ENCODE data around the gene PPP1R37. TPM values are rescaled to one million over a fixed set of nuclear protein-coding genes. Genes with fewer than 3 reads are reported as not detected.

PPP1R37 gene
- total and polyA plus RNA-seq, 2 of the 8 experiments (the other 6 are each of a cell fraction or from before 2014, with no cell fraction given): 14.6 to 25.7 TPM

DNA sequence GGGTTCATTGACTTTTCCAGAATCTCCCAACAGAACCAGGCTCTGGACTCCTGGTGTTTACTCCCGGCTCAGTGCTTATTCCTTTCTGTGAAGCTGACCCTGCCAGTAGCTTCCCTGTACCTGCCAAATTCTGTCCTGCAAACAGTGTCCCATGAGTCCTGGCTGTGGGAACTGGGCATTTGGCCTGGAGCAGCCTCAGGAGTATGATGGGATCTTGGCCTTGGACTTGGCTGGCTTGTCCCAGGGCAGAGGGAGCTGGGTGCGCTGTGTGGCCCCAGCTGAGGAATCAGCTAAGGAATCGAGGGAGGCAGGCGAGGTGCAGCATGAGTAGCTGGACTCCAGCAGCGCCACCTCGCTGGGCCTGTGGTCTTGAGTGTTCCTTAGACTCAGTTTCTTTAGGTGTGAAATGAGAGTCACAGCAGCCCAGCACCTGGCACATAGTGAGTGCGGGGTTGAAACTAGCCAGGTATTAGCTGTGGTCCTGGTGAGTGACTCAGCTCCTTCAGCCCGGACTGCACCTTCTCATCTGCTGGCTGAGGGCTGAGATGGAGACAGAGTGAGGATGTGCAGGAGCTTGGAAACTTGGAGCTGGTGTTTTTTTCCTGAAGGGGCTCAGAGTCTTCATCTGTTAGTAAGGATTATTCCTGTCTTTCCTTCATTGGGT, 43.8 kb upstream of the PPP1R37 start:
- Histone ChIP-seq H3K9me3 (ENCODE audit: insufficient read depth in 2 of 2, low read depth in 1 of 2, low read length in 1 of 2) (no peaks in the 10 kb centered on the region), H3K56ac (replicated peaks; ENCODE audit: insufficient read length, low read depth, low read length) (no peak overlapping the region), H2AFZ (ENCODE audit: low read length) (no peak overlapping the region), H3K23ac (ENCODE audit: insufficient read length) (no peak overlapping the region), H2BK5ac (ENCODE audit: low read depth, low read length) (0 out of 2 replicates have a peak overlapping the region, but pooled peaks have one; percentile 78), H3K79me1 (ENCODE audit: low read depth, low read length) (peaks cover 11% of the 10 kb centered on the region), H4K5ac (ENCODE audit: insufficient read length, low read depth, low read length) (no peak overlapping the region), H3K23me2 (ENCODE audit: low read depth, low read length) (no peaks in the 10 kb centered on the region), H3K18ac (ENCODE audit: extremely low read depth, low read length) (no peak overlapping the region), H3K4ac (replicated peaks; ENCODE audit: insufficient read length, low read depth, low read length) (no peak overlapping the region), H2BK120ac (replicated peaks; ENCODE audit: low read depth, low read length) (no peak overlapping the region), H4K91ac (replicated peaks; ENCODE audit: insufficient read length, low read length) (no peak overlapping the region), H2AK5ac (ENCODE audit: low read depth, low read length) (no peak overlapping the region), H4K20me1 (replicated peaks in 1 of 2; ENCODE audit: control insufficient read depth in 1 of 2, insufficient read depth in 2 of 2, low read length in 2 of 2) (peaks cover 17 to 20% of the 10 kb centered on the region in 2 experiments), H3K27me3 (replicated peaks in 1 of 4; ENCODE audit: control insufficient read depth in 3 of 4, extremely low read depth in 1 of 4, insufficient read depth in 3 of 4, low read length in 3 of 4) (no peaks in the 10 kb centered on the region), H2BK12ac (ENCODE audit: low read depth, low read length) (0 out of 2 replicates have a peak overlapping the region, but pooled peaks have one; percentile 33), H3K79me2 (ENCODE audit: control insufficient read depth in 1 of 2, insufficient read depth in 2 of 2, low read length in 2 of 2) (peaks cover 0 to 53% of the 10 kb centered on the region in 2 experiments; a peak in 2 of 4 replicates), H3K9ac (replicated peaks in 1 of 4; ENCODE audit: extremely low read depth in 1 of 4, low read depth in 3 of 4, low read length in 3 of 4) (no peak overlapping the region; a peak in 1 of 7 replicates), H3K36me3 (ENCODE audit: control insufficient read depth in 2 of 4, insufficient read depth in 4 of 4, low read length in 3 of 4) (peaks cover 1 to 30% (median 10%) of the 10 kb centered on the region in 4 experiments; a peak in 7 of 8 replicates), H3K4me1 (replicated peaks in 1 of 4; ENCODE audit: control insufficient read depth in 3 of 4, insufficient read depth in 4 of 4, low read length in 3 of 4) (no peaks in the 10 kb centered on the region), H3K27ac (ENCODE audit: low read depth, low read length) (no peak overlapping the region), H2BK20ac (ENCODE audit: low read length) (no peak overlapping the region), H3K4me3 (ENCODE audit: extremely low read depth in 1 of 4, insufficient read depth in 2 of 4, low read depth in 3 of 4, low read length in 4 of 4) (no peak overlapping the region), H2BK15ac (ENCODE audit: low read length) (no peak overlapping the region), H3K14ac (ENCODE audit: insufficient read length) (no peak overlapping the region), H4K8ac (ENCODE audit: extremely low read depth, insufficient read depth, low read length) (no peak overlapping the region), H3K4me2 (ENCODE audit: insufficient read depth in 1 of 2, low read depth in 2 of 2, low read length in 2 of 2) (no peak overlapping the region)
- 92% methylated on average over 8 of the region's 8 CpGs; no CpG with 5 or more reads in 1 of the 2 experiments for WGBS, 2 experiments (ENCODE audit: extremely low coverage in 1 of 2, insufficient coverage in 1 of 2, insufficient read length in 1 of 2, insufficient replicate concordance in 2 of 2, low coverage in 1 of 2, low lambda C conversion rate in 2 of 2, missing lambda C conversion rate in 1 of 2)
- POLR2A ChIA-PET (ENCODE audit: partially characterized antibody): interaction anchor here (1.3 to 1.5 kb wide), 5 partner anchors 10 to 30 kb away, joined by 3 to 11 read pairs (median 4); partner anchors contain the start of gene CLASRP
- CTCF ChIA-PET (ENCODE audit: partially characterized antibody): interaction anchor here (1.0 to 2.3 kb wide), 5 partner anchors 11 to 88 kb away, joined by 3 to 11 read pairs (median 3); no protein-coding TSS in a partner anchor
- FAIRE-seq (no peak), DNase-seq (ENCODE audit: low read depth in 1 of 2, low spot score in 2 of 2) (no peak)
- no peak for TF ChIP-seq ASH2L (IDR thresholded peaks at IDR 0.05; ENCODE audit: low read length)
- TF ChIP-seq CEBPB (IDR thresholded peaks at IDR 0.05; ENCODE audit: low read depth, low read length): no peak
- TF ChIP-seq, protein P1, sequence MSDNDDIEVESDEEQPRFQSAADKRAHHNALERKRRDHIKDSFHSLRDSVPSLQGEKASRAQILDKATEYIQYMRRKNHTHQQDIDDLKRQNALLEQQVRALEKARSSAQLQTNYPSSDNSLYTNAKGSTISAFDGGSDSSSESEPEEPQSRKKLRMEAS (IDR thresholded peaks at IDR 0.05): no peak
- TF ChIP-seq, protein P2, sequence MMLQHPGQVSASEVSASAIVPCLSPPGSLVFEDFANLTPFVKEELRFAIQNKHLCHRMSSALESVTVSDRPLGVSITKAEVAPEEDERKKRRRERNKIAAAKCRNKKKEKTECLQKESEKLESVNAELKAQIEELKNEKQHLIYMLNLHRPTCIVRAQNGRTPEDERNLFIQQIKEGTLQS (IDR thresholded peaks at IDR 0.05; ENCODE audit: insufficient read depth, low read depth, low read length): no peak
- no peak for TF ChIP-seq NRF1 (IDR thresholded peaks at IDR 0.05; ENCODE audit: low read depth, low read length)
- no peak for TF ChIP-seq SP1 (IDR thresholded peaks at IDR 0.05; ENCODE audit: low read depth, low read length)
- TF ChIP-seq SUZ12 (IDR thresholded peaks at IDR 0.05; ENCODE audit: low read length): no peak
- TF ChIP-seq FOSL1 (IDR thresholded peaks at IDR 0.05; ENCODE audit: insufficient read depth, low read depth, low read length): no peak
- TF ChIP-seq KDM1A (IDR thresholded peaks at IDR 0.05; ENCODE audit: borderline replicate concordance, low read length): no peak
- TF ChIP-seq, protein P3, sequence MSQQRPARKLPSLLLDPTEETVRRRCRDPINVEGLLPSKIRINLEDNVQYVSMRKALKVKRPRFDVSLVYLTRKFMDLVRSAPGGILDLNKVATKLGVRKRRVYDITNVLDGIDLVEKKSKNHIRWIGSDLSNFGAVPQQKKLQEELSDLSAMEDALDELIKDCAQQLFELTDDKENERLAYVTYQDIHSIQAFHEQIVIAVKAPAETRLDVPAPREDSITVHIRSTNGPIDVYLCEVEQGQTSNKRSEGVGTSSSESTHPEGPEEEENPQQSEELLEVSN (IDR thresholded peaks at IDR 0.05): no peak
- no peak for TF ChIP-seq SP2 (IDR thresholded peaks at IDR 0.05; ENCODE audit: low read length)
- TF ChIP-seq GTF2F1 (IDR thresholded peaks at IDR 0.05; ENCODE audit: borderline replicate concordance, low read depth, low read length): no peak
